Spinal cord (tissue), 10 donors: Measurements from ENCODE around the gene GXYLT2. TPM values are rescaled to one million over a fixed set of nuclear protein-coding genes. Genes with fewer than 3 reads are reported as not detected.

ENCODE experiments used
- DNase-seq, 6 donors: peaks; one replicate each; pipeline versions ENCODE4 v3.0.0 to v3.0.0-alpha.2; 2013 to 2015; ENCODE audit warnings: low spot score in 6 of 6, low read depth in 4 of 6
- H3K27ac ChIP-seq: one replicate; pipeline ENCODE4 v1.5.1; 2013; ENCODE audit warnings: low read depth, low read length, control low read depth
- H3K27me3 ChIP-seq: one replicate; pipeline ENCODE4 v1.6.1; 2013; ENCODE audit warnings: low read length; ENCODE audit not compliant: control insufficient read depth, insufficient read depth
- H3K36me3 ChIP-seq: one replicate; pipeline ENCODE4 v1.6.1; 2013; ENCODE audit warnings: low read length; ENCODE audit not compliant: control insufficient read depth, insufficient read depth
- H3K4me1 ChIP-seq: one replicate; pipeline ENCODE4 v1.6.1; 2013; ENCODE audit warnings: low read length; ENCODE audit not compliant: control insufficient read depth, insufficient read depth
- H3K4me3 ChIP-seq: one replicate; pipeline ENCODE4 v1.5.1; 2013; ENCODE audit warnings: low read depth, low read length, control low read depth
- H3K9me3 ChIP-seq: one replicate; pipeline ENCODE4 v1.6.1; 2013; ENCODE audit warnings: low read length; ENCODE audit not compliant: control insufficient read depth, insufficient read depth
- WGBS: methylation state at CpG from one replicate; pipeline ENCODE4 v1.1.5; 2013; ENCODE audit warnings: missing lambda C conversion rate; ENCODE audit not compliant: insufficient coverage; 5-methylcytosine and 5-hydroxymethylcytosine counted together
- polyA plus RNA-seq, 2 donors: library from polyadenylated mRNA; unstranded; fragments of 120-200 nt; gene quantifications; one replicate each; pipeline ENCODE4 v1.2.1, GENCODE V29; 2013; ENCODE audit not compliant: insufficient read length in 2 of 2
- small RNA-seq: library from RNA; depleted of rRNA; stranded (forward); fragments of <200 nt; gene quantifications from one replicate; pipeline ENCODE3, GENCODE V24; 2014; ENCODE audit warnings: low replicate concordance
- total RNA-seq, 2 donors: library from RNA; depleted of rRNA in 1 of 2; stranded (reverse); fragments of 120-200 nt in 1 of 2; fragments of >200 nt in 1 of 2; gene quantifications; one replicate each; pipeline versions ENCODE4 v1.2.3 to v1.2.4, GENCODE V29; 2013 to 2014
- donor health status: healthy.

GXYLT2 gene
- total and polyA plus RNA-seq, 4 donors: 5.9 to 30.9 (median 17.9) TPM

GRCh38 chr3:73021301-73021835, 133.5 kb downstream of the GXYLT2 start:
- no CpG with 5 or more reads among the region's 4 CpGs for WGBS
- DNase-seq: no peak
- no peak overlapping the region for H3K27ac ChIP-seq
- no peak overlapping the region for H3K4me3 ChIP-seq
- H3K4me1 ChIP-seq: no peaks in the 10 kb centered on the region
- no peaks in the 10 kb centered on the region for H3K36me3 ChIP-seq
- no peaks in the 10 kb centered on the region for H3K27me3 ChIP-seq
- no peaks in the 10 kb centered on the region for H3K9me3 ChIP-seq

- no peak overlapping the region for H3K27ac ChIP-seq
- no peak for DNase-seq
- H3K36me3 ChIP-seq: no peaks in the 10 kb centered on the region
- no peaks in the 10 kb centered on the region for H3K27me3 ChIP-seq
- peaks cover 4% of the 10 kb centered on the region for H3K4me1 ChIP-seq
- no peaks in the 10 kb centered on the region for H3K9me3 ChIP-seq
- no peak overlapping the region for H3K4me3 ChIP-seq
Observed at GRCh38 chr3:73024836-73025235, 137.0 kb downstream of the GXYLT2 start.

- no CpG with 5 or more reads among the region's 6 CpGs for WGBS
- Histone ChIP-seq H3K9me3 (no peaks in the 10 kb centered on the region), H3K36me3 (no peaks in the 10 kb centered on the region), H3K4me1 (peaks cover 4% of the 10 kb centered on the region), H3K27me3 (no peaks in the 10 kb centered on the region), H3K27ac (no peak overlapping the region), H3K4me3 (no peak overlapping the region)
- no peak for DNase-seq
Observed at GRCh38 chr3:73026111-73026759, 138.4 kb downstream of the GXYLT2 start.

Small RNA genes within 50 kb of the gene (small RNA-seq; reads per million reads assigned to genes)
- gene RF00017: not detected

Other genes starting within 250 kb of the GXYLT2 start
- gene SHQ1, start 39.6 kb upstream of the GXYLT2 start, total RNA-seq: 10 to 100 TPM; 16.3 to 19.0 TPM
- 10 to 100 TPM; 12.4 to 13.3 TPM for gene SHQ1, start 39.6 kb upstream of the GXYLT2 start, polyA plus RNA-seq
- gene PPP4R2, start 108.8 kb downstream of the GXYLT2 start, total RNA-seq: 10 to 100 TPM; 71.1 to 94.7 TPM
- 10 to 100 TPM; 37.7 to 46.5 TPM for gene PPP4R2, start 108.8 kb downstream of the GXYLT2 start, polyA plus RNA-seq
- 1 to 10 TPM; 5.5 to 8.5 TPM for gene EBLN2, start 173.6 kb downstream of the GXYLT2 start, total RNA-seq
- gene EBLN2, start 173.6 kb downstream of the GXYLT2 start, polyA plus RNA-seq: 1 to 10 TPM; 1.3 to 2.2 TPM